ENCODE results near the gene MSRB2.

GRCh38 chr10:23121135-23121534, 25.8 kb downstream of the MSRB2 start:
- TF ChIP-seq CTCF (IDR thresholded peaks at IDR 0.05) = no peak
- TF ChIP-seq POLR2AphosphoS5 (IDR thresholded peaks at IDR 0.05; ENCODE audit: insufficient read depth in 1 of 2, low read depth in 1 of 2) = no peak

Measured in vagina (tissue), 2 donors.